Activated CD8-positive, alpha-beta memory T cell treated with anti-CD3 and anti-CD28 coated beads, Interleukin-2, amount 10 ng/mL, durations not matched to agents 7 days and 5 days (primary cell): Measurements from ENCODE around the gene NID1. TPM values are rescaled to one million over a fixed set of nuclear protein-coding genes. Genes with fewer than 3 reads are reported as not detected.
A peak's percentile ranks its signal among the peaks of the same experiment; 100 is the strongest.
"Not testable (repeated sequence)": the region's sequence is repeated elsewhere in the genome, so short reads cannot be mapped to it uniquely, and the experiment has no call there.

Source experiments
- ATAC-seq: fragments of 150-1000 bp; cut with Tn5 transposase; one replicate; pipeline ENCODE4 v1.10.0; 2021; ENCODE audit warnings: moderate library complexity
- CTCF ChIA-PET: fragments of 350-600 bp; sonication (Branson Sonifier 250); formaldehyde crosslinking; loops from one replicate; lab custom pipeline; 2021; ENCODE audit warnings: antibody characterized with exemption; lab: Charles Lee
- DNase-seq: peaks from one replicate; pipeline ENCODE4 v3.0.0-alpha.2; 2020
- H3K27ac Mint-ChIP-seq: one replicate; pipeline ENCODE4 v1.8.0; 2021; ENCODE audit warnings: mild to moderate bottlenecking, mixed read lengths
- H3K27me3 Mint-ChIP-seq: one replicate; pipeline ENCODE4 v1.8.0; 2021; ENCODE audit warnings: mixed read lengths
- H3K36me3 Mint-ChIP-seq: one replicate; pipeline ENCODE4 v1.8.0; 2021; ENCODE audit warnings: mild to moderate bottlenecking, mixed read lengths
- H3K4me1 Mint-ChIP-seq: one replicate; pipeline ENCODE4 v1.8.0; 2021; ENCODE audit warnings: mixed read lengths
- H3K4me3 Mint-ChIP-seq: one replicate; pipeline ENCODE4 v1.8.0; 2021; ENCODE audit warnings: mild to moderate bottlenecking, moderate library complexity, mixed read lengths
- H3K9me3 Mint-ChIP-seq: one replicate; pipeline ENCODE4 v1.8.0; 2022; ENCODE audit warnings: low read depth, mixed read lengths
- total RNA-seq, 2 experiments: library from RNA; stranded (reverse); gene quantifications; one replicate each; pipeline ENCODE4 v1.2.3, GENCODE V29; 2021

NID1 gene
- total RNA-seq, 2 experiments from 2014 or later, result 0.38 to 0.52 TPM

DNA sequence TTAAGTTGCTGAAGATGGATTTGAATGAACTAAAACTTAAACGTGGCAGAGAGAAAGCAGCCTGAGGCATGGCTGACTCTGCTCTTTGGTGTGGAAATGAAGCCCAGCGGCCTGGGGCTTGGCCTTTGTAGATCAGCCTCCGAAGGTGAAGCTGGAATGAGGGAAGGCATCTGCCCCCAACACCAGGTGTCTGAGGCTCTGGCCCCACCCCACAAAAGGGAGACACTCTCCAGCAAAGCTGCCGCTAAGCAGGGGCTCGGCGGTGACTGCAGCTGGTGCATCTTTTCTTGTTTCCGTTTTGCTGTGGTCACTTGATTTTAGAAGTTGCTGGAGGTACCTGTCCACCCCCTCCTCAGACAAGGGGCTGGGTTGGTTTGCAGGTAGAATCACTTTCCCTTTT lies 38.2 kb upstream of the NID1 start:
- Mint-ChIP-seq H3K9me3 (no peaks in the 10 kb centered on the region), H3K27ac (no peak overlapping the region), H3K4me1 (peaks cover 13% of the 10 kb centered on the region), H3K4me3 (no peak overlapping the region), H3K27me3 (peaks cover 11% of the 10 kb centered on the region), H3K36me3 (no peaks in the 10 kb centered on the region)
- no peak for ATAC-seq
- CTCF ChIA-PET, result interaction anchor here (1.2 to 3.3 kb wide), 2 partner anchors 349 to 473 kb away, joined by 3 to 9 read pairs; no protein-coding TSS in a partner anchor
- DNase-seq, result no peak

DNA sequence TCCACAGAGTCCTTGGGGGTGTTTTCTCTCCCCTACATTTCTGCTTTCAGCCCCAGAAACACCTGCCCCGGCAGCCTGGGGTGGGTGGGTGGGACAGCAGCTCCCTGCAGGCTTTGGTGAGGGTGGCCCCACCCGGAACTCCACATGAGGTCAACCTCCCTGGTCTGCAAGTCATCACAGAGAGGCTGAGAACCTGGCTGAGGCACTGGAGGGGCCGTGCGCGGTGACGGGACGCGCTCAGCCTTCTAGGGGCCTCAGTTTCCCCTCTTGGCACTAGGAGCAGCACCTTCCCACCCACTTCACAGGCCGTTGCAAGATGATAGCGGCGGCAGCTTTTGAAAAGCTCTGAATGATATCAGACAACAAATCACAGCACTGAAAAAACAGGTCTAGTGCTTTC lies 37.7 kb upstream of the NID1 start:
- DNase-seq, result no peak
- Mint-ChIP-seq H3K9me3 (peaks cover 2% of the 10 kb centered on the region), H3K27ac (no peak overlapping the region), H3K4me3 (no peak overlapping the region), H3K4me1 (peaks cover 11% of the 10 kb centered on the region), H3K27me3 (peaks cover 8% of the 10 kb centered on the region), H3K36me3 (no peaks in the 10 kb centered on the region)
- CTCF ChIA-PET, result interaction anchor here (1.2 to 3.3 kb wide), 2 partner anchors 350 to 473 kb away, joined by 3 to 9 read pairs; no protein-coding TSS in a partner anchor
- no peak for ATAC-seq

DNA sequence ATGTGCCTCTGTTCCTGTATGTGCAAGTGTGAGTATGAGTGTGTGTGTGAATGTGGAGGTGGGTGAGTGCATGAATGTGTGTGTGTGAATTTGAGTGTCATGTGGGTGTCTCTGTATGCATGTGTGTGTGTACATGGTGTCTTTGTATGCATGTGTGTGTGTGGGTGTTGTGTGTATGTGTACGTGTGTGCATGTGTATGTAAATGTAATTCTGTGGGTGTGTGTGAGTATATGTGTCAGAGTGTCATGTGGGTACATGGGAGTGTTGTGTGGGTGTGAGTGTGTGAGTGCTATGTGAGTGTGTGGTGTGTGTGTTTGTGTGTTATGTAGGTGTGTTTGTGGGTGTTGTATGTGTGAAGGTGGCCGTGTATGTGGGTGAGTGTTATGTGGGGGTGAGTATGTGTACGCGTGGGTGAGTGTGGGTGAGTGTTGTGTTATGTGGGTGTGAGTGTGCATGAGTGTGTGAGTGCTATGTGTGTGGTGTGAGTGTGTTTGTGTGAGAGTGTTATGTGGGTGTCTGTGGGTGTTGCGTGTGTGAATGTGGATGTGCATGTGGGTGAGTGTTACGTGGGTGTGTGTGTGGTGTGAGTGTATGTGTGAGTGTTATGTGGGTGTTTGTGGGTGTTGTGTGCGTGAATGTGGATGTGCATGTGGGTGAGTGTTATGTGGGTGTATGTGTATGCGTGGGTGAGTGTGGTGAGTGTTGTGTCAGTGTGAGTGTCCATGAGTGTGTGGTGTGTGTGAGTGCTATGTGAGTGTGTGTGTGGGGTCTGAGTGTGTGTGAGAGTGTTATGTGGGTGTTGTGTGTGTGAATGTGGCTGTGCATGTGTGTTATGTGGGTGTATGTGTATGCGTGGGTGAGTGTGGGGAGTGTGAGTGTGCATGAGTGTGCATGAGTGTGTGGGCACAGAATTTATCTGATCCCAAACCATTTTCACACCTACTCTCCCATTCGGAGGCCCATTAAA lies 36.6 kb upstream of the NID1 start:
- Mint-ChIP-seq H3K9me3 (peaks cover 7% of the 10 kb centered on the region), H3K27ac (no peak overlapping the region), H3K27me3 (peaks cover 2% of the 10 kb centered on the region), H3K36me3 (peaks cover 2% of the 10 kb centered on the region), H3K4me1 (peaks cover 5% of the 10 kb centered on the region), H3K4me3 (no peak overlapping the region)
- DNase-seq (no peak), ATAC-seq (no peak)
- CTCF ChIA-PET, result interaction anchor here (3.3 kb wide), 1 partner anchor 351 kb away, joined by 9 read pairs; no protein-coding TSS in a partner anchor

DNA sequence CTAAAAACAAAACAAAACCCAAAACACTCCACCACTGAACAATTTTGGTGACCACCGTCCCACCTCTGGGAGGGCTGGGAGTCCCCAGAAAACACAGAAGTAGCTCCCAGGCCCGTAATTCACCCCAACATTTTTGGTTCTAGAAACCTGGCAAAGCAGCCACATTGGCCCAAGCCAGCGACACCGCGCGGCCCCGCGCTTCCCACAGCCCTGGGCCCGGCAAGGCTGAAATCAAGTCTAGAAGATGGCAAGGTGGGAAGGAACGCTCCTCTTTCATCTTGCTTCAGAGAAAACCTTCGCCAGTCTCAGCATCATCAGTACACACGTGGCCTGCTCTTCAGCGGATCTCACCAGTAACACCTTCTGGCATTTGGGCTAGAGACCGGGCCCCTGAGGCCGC lies 35.9 kb upstream of the NID1 start:
- Mint-ChIP-seq H3K36me3 (peaks cover 2% of the 10 kb centered on the region), H3K27ac (no peak overlapping the region), H3K27me3 (peaks cover 2% of the 10 kb centered on the region), H3K4me1 (peaks cover 5% of the 10 kb centered on the region), H3K9me3 (peaks cover 8% of the 10 kb centered on the region), H3K4me3 (no peak overlapping the region)
- no peak for DNase-seq
- no peak for ATAC-seq
- CTCF ChIA-PET, result interaction anchor here (1.2 kb wide), 1 partner anchor 8 kb away, joined by 3 read pairs; no protein-coding TSS in a partner anchor

DNA sequence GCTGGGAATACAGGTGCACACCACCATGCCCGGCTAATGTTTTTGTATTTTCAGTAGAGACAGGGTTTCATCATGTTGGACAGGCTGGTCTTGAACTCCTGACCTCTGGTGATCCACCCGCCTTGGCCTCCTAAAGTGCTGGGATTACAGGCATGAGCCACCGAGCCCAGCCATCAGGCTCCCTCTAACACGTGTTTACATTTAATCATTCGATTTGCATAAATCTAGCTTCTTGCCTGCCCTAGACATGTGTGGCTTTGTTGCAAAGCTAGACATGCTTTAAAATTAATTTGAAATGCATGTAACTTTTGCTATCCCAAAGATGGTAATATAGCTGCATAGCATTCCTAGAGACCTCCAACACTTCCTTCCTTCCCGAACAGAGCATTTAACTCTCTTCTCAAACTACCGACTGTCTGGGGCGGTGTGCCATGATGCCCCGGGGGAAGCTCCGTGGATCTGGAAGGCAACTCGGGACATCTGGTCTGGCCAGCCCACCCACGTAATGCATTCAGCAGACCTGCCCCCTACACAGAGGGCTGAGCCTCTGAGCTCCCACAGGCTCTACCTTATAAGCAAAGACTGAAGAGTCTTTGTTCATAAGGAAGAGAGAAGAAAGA lies 34.6 kb upstream of the NID1 start:
- ATAC-seq, result no peak
- CTCF ChIA-PET, result interaction anchor here (0.9 to 1.2 kb wide), 2 partner anchors 9 to 390 kb away, joined by 3 read pairs; no protein-coding TSS in a partner anchor
- no peak overlapping the region for H3K4me3 Mint-ChIP-seq
- H3K4me1 Mint-ChIP-seq, result peaks cover 5% of the 10 kb centered on the region
- H3K36me3 Mint-ChIP-seq, result peaks cover 2% of the 10 kb centered on the region
- H3K27me3 Mint-ChIP-seq, result peaks cover 2% of the 10 kb centered on the region
- peaks cover 10% of the 10 kb centered on the region for H3K9me3 Mint-ChIP-seq
- no peak for DNase-seq
- H3K27ac Mint-ChIP-seq, result no peak overlapping the region

DNA sequence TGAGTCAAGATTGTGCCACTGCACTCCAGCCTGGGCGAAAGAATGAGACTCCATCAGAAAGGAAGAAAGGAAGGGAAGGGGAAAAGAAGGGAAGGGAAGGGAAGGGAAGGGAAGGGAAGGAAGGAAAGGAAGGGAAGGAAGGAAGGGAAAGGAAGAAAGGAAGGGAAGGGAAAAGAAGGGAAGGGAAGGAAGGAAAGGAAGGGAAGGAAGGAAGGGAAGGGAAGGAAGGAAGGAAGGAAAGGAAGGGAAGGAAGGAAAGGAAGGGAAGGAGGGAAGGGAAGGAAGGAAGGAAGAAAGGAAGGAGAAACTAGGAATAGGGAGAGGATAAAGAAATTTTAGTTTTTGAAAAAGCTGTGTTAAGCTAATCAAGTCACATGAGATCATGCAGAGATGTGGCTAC lies 33.4 kb upstream of the NID1 start:
- no peak overlapping the region for H3K4me3 Mint-ChIP-seq
- no peak overlapping the region for H3K27ac Mint-ChIP-seq
- CTCF ChIA-PET, result no interaction called here
- no peak for DNase-seq
- no peaks in the 10 kb centered on the region for H3K27me3 Mint-ChIP-seq
- peaks cover 2% of the 10 kb centered on the region for H3K36me3 Mint-ChIP-seq
- peaks cover 2% of the 10 kb centered on the region for H3K4me1 Mint-ChIP-seq
- peaks cover 10% of the 10 kb centered on the region for H3K9me3 Mint-ChIP-seq
- no peak for ATAC-seq

DNA sequence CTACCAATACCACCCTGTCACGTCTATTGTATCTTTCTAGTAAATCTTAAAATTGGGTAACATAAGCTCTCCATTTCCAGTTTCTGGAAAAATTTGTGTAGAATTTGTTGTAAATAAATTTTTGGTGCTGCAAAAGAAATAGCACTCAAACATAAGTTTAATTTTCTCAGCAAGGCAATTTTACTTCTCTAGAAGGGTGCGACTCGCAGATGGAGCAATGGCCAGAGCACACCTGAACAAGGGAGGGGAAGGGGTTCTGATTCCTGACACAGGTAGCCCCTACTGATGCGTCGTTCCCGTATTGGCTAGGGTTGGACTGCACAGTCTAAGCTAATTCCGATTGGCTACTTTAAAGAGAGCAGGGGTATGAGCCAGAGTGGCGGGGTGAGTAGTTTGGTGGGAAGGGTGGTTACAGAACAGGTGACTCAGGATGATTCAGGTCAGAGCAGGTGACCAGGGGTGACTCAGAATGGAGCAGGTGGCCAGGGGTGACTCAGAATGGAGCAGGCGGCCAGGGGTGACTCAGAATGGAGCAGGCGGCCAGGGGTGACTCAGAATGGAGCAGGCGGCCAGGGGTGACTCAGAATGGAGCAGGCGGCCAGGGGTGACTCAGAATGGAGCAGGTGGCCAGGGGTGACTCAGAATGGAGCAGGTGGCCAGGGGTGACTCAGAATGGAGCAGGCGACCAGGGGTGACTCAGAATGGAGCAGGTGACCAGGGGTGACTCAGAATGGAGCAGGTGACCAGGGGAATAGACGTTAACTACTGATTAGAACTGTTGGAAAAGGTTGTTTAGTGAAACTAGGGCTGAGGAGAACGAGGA lies 32.0 kb upstream of the NID1 start:
- not testable (repeated sequence) for H3K4me1 Mint-ChIP-seq, H3K27me3 Mint-ChIP-seq, H3K9me3 Mint-ChIP-seq, H3K36me3 Mint-ChIP-seq, H3K4me3 Mint-ChIP-seq
- CTCF ChIA-PET, result interaction anchor here (0.8 kb wide), 1 partner anchor 115 kb away, joined by 3 read pairs; no protein-coding TSS in a partner anchor
- DNase-seq, result peak; percentile 98
- ATAC-seq, result peak; percentile 75
- H3K27ac Mint-ChIP-seq, result peak overlapping the region; percentile 82

DNA sequence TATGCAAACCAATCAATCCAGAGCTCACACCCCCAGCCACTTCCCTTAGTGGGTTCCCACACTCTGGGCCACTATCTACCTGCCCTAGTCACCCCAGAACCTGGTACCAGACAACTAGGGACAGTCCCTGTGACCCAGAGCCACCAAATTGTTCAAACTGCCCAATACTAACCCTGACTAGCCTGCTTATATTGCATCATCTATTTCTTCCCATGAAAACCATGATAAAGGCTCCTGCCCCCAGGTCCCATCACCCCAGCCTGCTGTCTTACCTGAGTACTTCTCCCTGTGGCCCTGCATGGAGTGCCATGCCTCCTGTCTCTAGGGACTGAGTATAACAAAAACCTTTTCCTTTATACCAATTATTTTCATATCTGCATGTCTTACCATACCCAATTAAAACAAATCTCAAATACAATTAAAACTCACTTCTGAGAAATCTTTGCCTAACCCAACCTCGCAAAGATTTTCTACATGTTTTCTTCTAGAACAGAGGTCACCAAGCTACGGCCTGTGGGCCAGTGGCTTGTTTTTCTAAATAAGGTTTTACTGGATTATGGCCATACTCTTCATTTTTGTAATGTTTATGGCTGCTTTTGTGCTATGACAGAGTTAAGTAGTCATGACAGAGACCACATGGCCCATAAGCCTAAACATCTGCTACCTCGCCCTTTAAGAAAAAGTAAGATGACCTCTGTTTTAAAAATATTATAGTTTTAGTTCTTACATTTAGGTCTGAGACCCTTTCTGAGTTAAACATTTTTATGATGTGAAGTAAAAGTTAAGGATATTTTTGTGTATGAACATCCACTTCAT lies 31.0 kb upstream of the NID1 start:
- peaks cover 10% of the 10 kb centered on the region for H3K9me3 Mint-ChIP-seq
- ATAC-seq, result no peak
- H3K4me1 Mint-ChIP-seq, result peaks cover 2% of the 10 kb centered on the region
- DNase-seq, result no peak
- H3K27me3 Mint-ChIP-seq, result no peaks in the 10 kb centered on the region
- no peak overlapping the region for H3K27ac Mint-ChIP-seq
- no peak overlapping the region for H3K4me3 Mint-ChIP-seq
- H3K36me3 Mint-ChIP-seq, result peaks cover 2% of the 10 kb centered on the region
- CTCF ChIA-PET, result interaction anchor here (0.8 to 1.3 kb wide), 2 partner anchors 114 to 124 kb away, joined by 3 read pairs; no protein-coding TSS in a partner anchor

DNA sequence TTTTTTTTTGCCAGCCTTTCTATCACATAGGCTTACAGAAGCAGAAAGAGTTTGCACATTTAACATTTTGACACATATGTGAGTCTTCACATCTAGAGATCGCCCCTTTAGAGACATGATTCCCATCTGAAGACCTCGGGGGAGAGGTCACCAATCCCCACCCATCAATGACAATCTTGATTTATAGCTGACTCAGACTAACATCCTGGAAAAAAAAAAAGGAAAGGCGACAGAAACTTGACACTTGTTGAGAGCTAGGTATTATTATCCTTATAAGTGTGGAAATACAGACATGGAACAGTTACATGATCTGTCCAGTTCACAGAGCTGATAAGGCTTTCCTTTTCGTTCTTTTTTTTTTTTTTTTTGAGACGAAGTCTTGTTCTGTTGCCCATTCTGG lies 28.0 kb upstream of the NID1 start:
- Mint-ChIP-seq H3K27me3 (peaks cover 8% of the 10 kb centered on the region), H3K36me3 (peaks cover 2% of the 10 kb centered on the region), H3K9me3 (peaks cover 10% of the 10 kb centered on the region), H3K4me1 (peaks cover 5% of the 10 kb centered on the region), H3K4me3 (no peak overlapping the region), H3K27ac (no peak overlapping the region)
- ATAC-seq (no peak), DNase-seq (no peak)
- CTCF ChIA-PET, result interaction anchor here (1.1 to 1.3 kb wide), 2 partner anchors 27 to 121 kb away, joined by 4 to 6 read pairs; no protein-coding TSS in a partner anchor

DNA sequence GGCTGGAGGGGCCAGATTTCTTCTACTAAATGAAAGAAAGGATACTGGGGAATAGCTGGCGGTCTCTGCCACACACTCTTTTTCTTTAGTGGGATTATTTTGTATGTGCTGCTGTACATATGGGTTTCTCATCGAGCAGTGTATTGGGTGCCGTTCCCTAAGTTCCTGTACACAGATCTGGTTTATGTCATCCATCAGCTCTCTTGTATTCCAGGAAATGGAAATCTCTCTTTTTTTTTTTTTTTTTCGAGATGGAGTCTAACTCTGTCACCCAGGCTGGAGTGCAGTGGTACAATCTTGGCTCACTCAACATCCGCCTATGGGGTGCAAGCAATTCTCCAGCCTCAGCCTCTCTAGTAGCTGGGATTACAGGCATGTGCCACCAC lies 27.0 kb upstream of the NID1 start:
- CTCF ChIA-PET, result no interaction called here
- H3K27me3 Mint-ChIP-seq, result peaks cover 8% of the 10 kb centered on the region
- H3K27ac Mint-ChIP-seq, result no peak overlapping the region
- no peak overlapping the region for H3K4me3 Mint-ChIP-seq
- peaks cover 6% of the 10 kb centered on the region for H3K9me3 Mint-ChIP-seq
- DNase-seq (no peak), ATAC-seq (no peak)
- H3K4me1 Mint-ChIP-seq, result peaks cover 3% of the 10 kb centered on the region
- peaks cover 1% of the 10 kb centered on the region for H3K36me3 Mint-ChIP-seq

DNA sequence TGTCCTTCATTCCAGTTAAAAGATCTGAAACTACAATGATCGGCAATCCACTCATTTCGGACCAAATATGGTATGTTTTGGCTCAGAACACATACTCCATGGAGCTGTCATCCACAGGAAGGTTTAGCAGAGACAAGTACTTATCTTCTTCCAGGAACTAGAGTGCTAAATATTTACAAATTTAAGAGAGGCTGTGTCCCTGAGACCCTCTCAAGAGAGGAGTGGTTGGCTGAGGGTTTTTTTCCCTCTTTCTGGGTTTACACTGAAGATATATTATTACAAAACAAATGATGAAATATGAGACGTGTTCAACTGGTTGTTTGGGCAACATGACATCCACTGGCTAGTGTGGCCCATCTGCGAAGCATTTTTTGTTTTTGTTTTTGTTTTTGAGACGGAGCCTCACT lies 25.9 kb upstream of the NID1 start:
- CTCF ChIA-PET, result no interaction called here
- H3K4me1 Mint-ChIP-seq, result peaks cover 3% of the 10 kb centered on the region
- H3K27ac Mint-ChIP-seq, result no peak overlapping the region
- peaks cover 1% of the 10 kb centered on the region for H3K36me3 Mint-ChIP-seq
- H3K4me3 Mint-ChIP-seq, result no peak overlapping the region
- H3K9me3 Mint-ChIP-seq, result peaks cover 2% of the 10 kb centered on the region
- ATAC-seq (no peak), DNase-seq (no peak)
- peaks cover 8% of the 10 kb centered on the region for H3K27me3 Mint-ChIP-seq

DNA sequence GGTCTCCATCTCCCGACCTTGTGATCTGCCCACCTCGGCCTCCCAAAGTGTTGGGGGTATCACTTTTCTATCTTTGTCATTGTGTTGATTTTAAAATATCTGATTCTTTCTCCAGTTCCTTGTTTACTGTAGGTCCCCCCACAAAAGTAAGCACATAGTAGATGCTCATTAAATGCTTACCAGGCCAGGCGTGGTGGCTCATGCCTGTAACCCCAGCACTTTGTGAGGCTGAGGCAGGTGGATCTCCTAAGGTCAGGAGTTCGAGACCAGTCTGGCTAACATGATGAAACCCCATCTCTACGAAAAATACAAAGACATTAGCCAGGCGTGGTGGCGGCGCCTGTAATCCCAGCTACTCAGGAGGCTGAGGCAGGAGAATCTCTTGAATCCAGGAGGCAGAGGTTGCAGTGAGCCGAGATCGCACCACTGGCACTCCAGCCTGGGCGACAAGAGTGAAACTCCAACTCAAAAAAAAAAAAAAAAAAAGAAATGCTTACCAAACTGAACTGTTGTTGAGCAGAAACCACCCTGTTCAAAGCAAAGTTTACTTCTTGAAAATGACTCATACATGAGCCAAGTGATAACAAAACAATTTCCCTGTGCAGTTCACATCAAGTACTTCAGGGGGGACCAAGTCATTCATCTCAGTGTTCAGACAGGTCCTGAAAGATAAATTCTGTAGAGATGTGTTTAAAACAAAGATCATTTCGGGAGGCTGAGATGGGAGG lies 24.3 kb upstream of the NID1 start:
- ATAC-seq (peak; percentile 61), DNase-seq (no peak)
- Mint-ChIP-seq H3K4me3 (no peak overlapping the region), H3K27me3 (peaks cover 8% of the 10 kb centered on the region), H3K36me3 (peaks cover 1% of the 10 kb centered on the region), H3K27ac (no peak overlapping the region), H3K4me1 (peaks cover 3% of the 10 kb centered on the region), H3K9me3 (no peaks in the 10 kb centered on the region)
- CTCF ChIA-PET, result no interaction called here
